Inflammatory macrophage treated with lipopolysaccharide for 1 hour (primary cell): Measurements from ENCODE around the gene THSD8.
"Not testable (repeated sequence)": the region's sequence is repeated elsewhere in the genome, so short reads cannot be mapped to it uniquely, and the experiment has no call there.

Experiments used
- DNase-seq, 2 donors: peaks; one replicate each; pipeline ENCODE4 v3.0.0-alpha.2; 2020 to 2022

THSD8 gene

GRCh38 chr19:12792051-12792852, 9.6 kb upstream of the THSD8 start:
- peak; percentile 54 to 62 for DNase-seq

DNA sequence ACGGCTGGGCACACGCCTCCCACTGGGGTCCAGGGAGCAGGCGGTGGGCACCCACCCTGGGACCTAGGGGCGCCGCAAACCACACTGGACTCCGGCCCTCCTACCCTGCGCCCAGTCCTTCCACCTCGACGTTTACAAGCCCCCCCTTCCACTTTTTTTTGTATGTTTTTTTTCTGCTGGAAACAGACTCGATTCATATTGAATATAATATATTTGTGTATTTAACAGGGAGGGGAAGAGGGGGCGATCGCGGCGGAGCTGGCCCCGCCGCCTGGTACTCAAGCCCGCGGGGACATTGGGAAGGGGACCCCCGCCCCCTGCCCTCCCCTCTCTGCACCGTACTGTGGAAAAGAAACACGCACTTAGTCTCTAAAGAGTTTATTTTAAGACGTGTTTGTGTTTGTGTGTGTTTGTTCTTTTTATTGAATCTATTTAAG, 9.0 kb upstream of the THSD8 start:
- no peak for DNase-seq

DNA sequence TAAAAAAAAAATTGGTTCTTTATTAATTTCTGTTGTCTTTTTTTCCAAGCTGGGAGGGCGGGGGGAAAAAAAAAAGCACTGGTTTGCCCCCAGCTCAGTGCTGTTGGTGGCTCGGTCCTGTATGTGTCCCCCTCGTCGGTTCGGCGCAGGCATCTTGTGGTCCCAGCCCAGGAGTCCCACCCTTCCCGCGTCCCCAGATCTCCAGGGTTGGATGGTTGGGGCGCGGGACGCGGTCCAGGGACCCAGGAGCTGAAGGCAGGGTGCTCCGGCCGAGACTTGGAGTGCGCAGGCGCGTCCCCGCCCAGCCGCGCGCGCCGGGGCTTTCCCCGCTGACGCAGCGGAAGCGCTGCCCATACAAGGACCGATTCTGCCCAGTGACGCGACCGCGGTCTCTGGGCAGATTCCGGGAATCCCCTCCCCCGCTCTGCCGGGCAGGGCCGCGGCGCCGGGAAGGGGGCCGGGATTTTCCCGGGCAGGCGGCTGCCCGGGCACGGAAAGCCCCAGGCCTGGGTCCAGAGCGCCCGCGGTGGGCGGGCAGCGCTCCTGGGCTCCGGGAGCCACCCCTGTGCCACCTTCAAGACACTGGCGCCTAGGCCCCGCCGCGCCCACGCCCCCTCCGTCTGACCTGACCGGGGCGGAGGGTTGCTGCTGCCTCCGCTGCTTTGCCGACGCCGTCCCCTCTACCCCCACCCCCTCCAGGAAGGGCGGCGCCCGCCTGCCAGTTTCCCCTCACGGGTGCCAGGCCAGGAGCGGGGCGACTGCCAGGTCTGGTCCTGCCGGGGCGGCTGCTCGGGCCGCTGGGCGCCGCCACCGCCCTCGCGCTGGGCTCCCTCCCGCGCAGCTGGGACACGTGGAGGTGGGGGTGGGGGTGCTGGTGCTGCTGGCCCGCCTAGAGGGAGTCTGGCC, 8.3 kb upstream of the THSD8 start:
- DNase-seq, result peak; percentile 93 to 98

DNA sequence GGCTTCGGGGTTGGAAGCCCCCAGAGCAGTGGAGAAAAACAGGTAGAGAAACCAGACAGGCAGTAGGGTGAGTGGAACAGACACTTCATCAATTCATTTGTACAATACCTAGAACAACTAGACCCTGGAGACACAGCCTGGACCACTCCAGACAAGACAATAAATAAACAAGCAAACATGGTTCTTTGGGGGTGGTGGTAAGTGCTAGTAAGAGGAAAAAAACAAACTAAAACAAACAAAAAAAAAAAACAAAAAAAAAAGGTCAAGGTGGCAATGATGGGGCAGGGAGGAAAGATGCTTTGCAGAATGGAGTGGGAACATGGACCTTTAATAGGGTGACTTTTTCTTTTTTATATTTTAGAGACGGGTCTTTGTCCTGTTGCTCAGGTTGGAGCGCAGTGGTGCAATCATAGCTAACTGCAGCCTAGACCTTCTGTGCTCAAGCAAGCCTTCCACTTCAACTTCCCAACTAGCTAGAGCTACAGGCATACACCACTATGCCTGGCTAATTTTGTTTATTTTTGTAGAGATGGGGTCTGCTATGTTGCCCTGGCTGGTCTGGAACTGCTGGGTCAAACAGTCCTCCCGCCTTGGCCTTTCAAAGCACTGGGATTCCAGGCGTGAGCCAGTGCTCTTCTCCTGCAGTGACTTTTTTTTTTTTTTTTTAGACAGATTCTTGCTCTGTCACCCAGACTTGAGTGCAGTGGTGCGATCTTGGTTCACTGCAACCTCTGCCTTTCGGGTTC, 7.5 kb upstream of the THSD8 start:
- peak in 1 of 2 donors; percentile 30 for DNase-seq

DNA sequence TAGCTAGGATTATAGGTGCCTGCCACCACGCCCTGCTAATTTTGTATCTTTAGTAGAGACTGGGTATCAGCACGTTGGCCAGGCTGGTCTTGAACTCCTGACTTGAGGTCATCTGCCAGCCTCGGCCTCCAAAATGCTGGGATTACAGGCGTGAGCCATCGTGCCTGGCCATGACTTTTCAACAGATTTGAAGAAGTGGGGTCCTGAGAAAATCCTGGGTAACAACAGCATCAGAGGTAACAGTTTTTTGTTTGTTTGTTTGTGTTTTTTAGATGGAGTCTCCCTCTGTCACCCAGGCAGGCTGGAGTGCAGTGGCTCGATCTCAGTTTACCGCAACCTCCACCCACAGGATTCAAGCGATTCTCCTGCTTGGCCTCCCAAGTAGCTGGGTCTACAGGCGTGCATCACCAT, 6.9 kb upstream of the THSD8 start:
- no peak for DNase-seq

DNA sequence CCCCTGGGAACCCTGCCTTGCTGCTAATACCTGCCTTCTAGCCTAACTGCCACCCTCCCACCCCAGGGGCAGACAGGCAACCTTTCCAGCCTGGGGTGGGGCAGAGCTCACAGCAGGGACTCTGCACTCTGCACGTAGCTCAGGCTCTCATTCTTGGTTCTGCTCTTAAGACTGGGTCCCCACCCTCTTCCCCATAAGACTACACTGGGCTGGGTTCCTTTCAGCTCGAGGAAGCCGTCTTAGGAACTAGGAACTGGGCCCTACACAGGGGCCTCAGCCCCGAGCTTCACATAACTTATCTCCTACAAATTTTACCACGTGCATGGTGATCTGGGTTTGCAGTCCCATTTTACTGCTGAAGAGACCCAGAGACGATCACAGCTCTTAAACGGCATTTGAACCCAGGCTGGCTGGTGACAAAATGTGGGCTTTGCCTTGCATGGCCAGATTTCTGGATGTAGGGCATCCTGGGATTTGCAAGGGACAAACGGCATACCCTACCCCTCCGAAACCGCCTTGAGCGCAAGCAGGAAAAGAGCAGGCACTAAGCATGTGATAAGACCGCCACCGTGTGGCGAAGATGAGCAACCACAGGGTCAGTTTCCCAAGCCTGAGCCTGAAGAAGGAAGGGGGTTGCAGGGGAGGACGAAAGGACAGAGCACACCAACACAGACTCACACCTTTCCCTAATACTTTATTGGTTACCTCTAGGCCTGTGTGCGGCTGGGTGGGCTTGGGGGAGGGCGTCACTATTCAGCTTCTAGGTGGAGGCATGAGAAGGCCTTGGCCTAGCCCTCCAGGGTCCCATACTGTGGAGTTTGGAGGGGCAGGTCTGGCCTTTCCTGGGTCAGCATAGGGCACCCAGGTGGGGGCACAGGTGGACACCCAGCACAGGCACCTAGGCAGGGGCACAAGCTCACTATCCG, 5.5 kb upstream of the THSD8 start:
- peak in 1 of 2 donors; percentile 90 for DNase-seq

- no peak for DNase-seq
These were observed 4.7 kb upstream of the THSD8 start for GRCh38 chr19:12797141-12797587.

GRCh38 chr19:12797607-12798006, 4.3 kb upstream of the THSD8 start:
- DNase-seq, result not testable (repeated sequence)

DNA sequence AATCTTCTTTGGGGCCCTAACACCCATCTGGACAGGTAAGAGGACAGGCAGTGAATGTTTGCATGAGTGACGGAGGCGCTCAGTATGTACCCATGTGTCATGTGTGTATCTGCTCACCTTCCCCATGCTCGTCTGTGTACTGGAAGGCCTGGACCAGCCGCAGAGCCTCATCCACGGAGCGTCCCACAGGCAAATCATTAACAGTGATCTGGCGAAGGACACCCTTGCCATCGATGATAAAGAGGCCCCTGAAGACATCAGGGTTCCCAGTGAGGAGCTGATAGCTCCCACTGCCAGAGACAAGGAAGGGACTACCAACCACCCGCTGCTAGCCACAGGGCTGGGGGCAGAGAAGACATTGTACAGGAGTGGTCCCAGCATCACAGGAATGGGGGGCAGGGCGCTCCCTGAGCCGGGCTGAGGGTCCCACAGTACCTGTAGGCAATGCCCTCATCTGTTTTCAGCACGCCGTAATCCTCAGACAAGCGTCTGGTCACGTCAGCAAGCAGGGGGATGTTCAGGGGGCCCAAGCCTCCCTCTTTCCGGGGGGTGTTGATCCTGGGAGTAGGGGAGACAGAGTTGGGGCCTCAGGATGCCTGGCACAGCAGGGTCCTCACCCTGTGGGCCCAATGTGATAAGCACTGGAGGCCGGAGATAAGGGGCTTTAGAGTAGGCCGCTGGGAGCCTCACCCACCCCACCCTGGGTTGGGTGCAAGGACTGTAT, 2.0 kb upstream of the THSD8 start:
- DNase-seq, result no peak

- peak; percentile 76 to 85 for DNase-seq
These were observed 1.5 kb upstream of the THSD8 start for GRCh38 chr19:12800466-12800770.

GRCh38 chr19:12800923-12801465, 875 bp upstream of the THSD8 start:
- DNase-seq, result no peak

- no peak for DNase-seq
These were observed 618 bp downstream of the THSD8 start for GRCh38 chr19:12802267-12803106.

DNA sequence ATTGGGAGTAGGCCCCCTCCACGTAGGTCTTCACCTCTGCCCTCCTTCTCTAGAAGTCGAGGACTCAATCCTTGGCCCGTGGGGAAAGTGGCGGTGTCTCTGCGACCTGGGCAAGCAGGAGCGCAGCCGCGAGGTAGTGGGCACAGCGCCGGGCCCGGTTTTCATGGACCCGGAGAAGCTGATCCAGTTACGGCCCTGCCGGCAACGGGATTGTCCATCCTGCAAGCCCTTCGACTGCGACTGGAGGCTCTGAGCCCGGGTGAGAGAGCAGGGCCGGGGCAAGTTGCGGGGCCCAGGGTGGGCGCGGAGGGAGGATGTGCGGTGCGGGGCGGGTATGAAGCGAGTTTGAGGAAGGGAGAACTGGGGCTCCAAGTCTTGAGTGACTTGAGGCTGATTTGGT, 2.2 kb downstream of the THSD8 start:
- no peak for DNase-seq

DNA sequence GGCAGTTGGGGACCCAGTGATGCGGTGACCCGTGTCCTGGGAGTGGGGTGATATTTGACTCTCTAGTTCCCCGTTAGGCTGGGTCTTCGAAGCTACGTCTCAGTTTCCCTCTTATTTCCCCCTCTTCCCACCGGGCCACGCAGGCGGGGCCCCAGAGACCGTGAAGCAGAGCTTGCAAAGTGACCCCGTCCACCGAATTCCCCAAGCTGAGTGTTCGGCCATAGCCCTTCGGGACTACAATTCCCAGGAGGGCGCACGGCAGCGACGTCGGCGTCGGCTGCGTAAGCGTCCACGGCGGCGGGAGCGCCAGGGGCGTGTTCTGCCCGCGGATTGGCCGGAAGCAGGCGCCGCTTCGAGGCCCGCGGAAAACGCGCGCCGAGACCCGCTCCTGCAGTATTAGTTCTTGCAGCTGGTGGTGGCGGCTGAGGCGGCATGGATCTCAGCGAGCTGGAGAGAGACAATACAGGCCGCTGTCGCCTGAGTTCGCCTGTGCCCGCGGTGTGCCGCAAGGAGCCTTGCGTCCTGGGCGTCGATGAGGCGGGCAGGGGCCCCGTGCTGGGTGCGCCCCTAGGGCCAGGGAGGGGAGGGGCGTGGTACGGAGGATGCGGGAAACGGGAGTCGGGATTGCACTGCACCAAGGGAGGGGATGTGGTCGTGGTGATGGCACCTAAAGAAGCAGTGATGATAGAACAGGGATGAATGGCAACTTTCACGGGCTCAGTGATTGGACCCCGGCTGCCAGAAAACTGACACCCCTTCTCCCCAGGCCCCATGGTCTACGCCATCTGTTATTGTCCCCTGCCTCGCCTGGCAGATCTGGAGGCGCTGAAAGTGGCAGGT, 4.6 kb downstream of the THSD8 start, which contains the start of gene RNASEH2A:
RNASEH2A (plus strand) TSS at position 343 of the 840 bp plus-strand sequence; CDS start at position 433, 90 bp downstream.
- DNase-seq, result peak; percentile 82 to 91

- no peak for DNase-seq
These were observed 13.2 kb downstream of the THSD8 start for GRCh38 chr19:12815088-12815487.

- DNase-seq, result not testable (repeated sequence)
These were observed 15.3 kb downstream of the THSD8 start for GRCh38 chr19:12817188-12817587.

- not testable (repeated sequence) for DNase-seq
These were observed 15.9 kb downstream of the THSD8 start for GRCh38 chr19:12817810-12818209.

- DNase-seq, result no peak
These were observed 19.9 kb downstream of the THSD8 start for GRCh38 chr19:12821761-12822160.
